Tibial artery (tissue), 4 donors: ENCODE results near the gene EXOC6B.

Experiments
- DNase-seq, 2 donors: peaks; one replicate each; pipeline ENCODE4 v3.0.0-alpha.2; 2019
- H3K27ac ChIP-seq, 2 donors: fragments of 200-600 bp; sonication (generic) in 1 of 2; 1 replicate in 1 of 2; 2 replicates in 1 of 2; pipeline ENCODE4 v1.5.1; 2018 to 2019; ENCODE audit warnings: mild to moderate bottlenecking in 1 of 2
- H3K27me3 ChIP-seq, 2 donors: fragments of 200-600 bp; sonication (generic) in 1 of 2; one replicate each; pipeline versions ENCODE4 v1.5.1 to v1.6.0; 2016 to 2019
- H3K36me3 ChIP-seq, 3 donors: fragments of 200-600 bp; sonication (generic) in 2 of 3; one replicate each; pipeline ENCODE4 v1.5.1; 2016 to 2019; ENCODE audit warnings: mild to moderate bottlenecking in 2 of 3
- H3K4me1 ChIP-seq, 4 donors: fragments of 200-600 bp; sonication (generic) in 2 of 4; 1 replicate in 3 of 4; 2 replicates in 1 of 4; pipeline ENCODE4 v1.5.1; 2016 to 2019
- H3K4me3 ChIP-seq, 2 donors: fragments of 200-600 bp; sonication (generic) in 1 of 2; 1 replicate in 1 of 2; 2 replicates in 1 of 2; pipeline ENCODE4 v1.5.1; 2018 to 2019; ENCODE audit warnings: mild to moderate bottlenecking in 2 of 2
- H3K9me3 ChIP-seq, 3 donors: fragments of 200-600 bp; sonication (generic) in 1 of 3; one replicate each; pipeline ENCODE4 v1.5.1; 2016 to 2019
- CTCF ChIP-seq, 2 experiments: fragments of 200-600 bp in 1 of 2; fragments of 450-650 bp in 1 of 2; IDR thresholded peaks; one replicate each; pipeline ENCODE4 v1.5.1; 2017 to 2019; ENCODE audit warnings: antibody characterized with exemption in 2 of 2, mild to moderate bottlenecking in 1 of 2, moderate library complexity in 1 of 2
- intact Hi-C: fragments of 100-400 bp; cut with DNase I; formaldehyde crosslinking; loops from one replicate; pipeline ENCODE4 v1.15.0; 2023; ENCODE audit warnings: low total_unique reads

The EXOC6B gene

DNA sequence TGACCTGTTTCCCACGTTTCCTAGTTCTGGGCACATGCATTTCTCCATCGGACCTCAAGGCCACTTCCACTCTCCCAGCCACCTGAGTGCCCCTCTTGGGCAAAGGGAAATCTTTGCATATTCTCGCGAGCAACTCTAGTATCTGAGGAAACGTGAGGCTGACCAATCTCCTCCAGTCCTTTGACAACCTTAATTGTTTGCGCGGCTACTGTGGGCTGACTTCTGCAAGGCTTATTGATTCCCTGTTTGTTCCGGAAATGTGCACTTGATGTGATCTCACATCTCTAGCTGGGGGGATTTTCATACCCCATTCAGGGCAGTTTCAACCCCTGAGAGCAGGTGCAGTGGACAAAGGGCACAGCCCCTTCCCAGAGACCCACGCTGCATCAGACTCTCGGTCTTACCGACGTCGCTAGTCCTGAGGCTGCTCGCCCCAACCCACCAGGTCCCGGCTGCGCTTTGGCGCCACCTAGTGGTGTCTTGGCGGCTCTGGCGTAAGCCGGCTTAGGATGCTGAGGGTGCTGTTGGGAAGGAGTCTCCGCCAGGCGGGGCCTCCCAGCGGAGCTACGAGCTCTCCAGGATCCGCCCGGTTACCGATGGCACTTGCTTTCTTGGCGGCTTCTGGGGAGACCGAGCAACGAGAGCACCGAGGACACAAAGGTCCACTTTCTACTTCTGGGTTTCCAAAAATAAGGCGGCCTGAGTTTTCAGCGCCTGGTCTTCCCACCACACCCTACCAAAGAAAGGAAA lies 36.6 kb upstream of the EXOC6B start:
- Histone ChIP-seq H3K27ac (no peak overlapping the region), H3K27me3 (peaks cover 0 to 23% of the 10 kb centered on the region in 2 donors)
- DNase-seq, result peak; percentile 85 to 90

DNA sequence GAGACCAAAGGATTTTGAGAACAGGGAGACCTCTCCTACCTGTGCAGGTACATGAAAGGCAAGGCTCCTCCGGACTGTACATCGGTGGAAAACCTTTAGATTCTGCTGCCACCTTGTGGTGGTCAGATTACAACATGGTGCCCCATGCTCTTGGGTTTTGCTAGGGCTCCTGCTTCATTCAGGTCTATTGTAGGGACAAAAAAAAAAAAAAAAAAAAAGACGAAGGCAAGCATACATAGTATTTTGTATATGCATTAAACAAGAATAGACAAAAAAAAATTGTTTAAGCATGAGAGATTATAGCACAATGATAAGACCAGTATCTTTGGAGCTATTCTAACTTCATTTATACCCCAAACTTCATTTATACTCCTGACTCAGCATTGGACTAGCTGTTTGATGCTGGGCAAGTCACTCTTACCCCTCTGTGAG lies 34.0 kb upstream of the EXOC6B start:
- H3K27ac ChIP-seq, result no peak overlapping the region
- peaks cover 0 to 10% (median 9%) of the 10 kb centered on the region in 4 donors for H3K4me1 ChIP-seq
- DNase-seq, result no peak
- intact Hi-C loops, result no loop called here
- TF ChIP-seq CTCF (IDR thresholded peaks at IDR 0.05), result peak; percentile 46 to 58
- no peaks in the 10 kb centered on the region for H3K36me3 ChIP-seq
- H3K27me3 ChIP-seq, result peaks cover 0 to 37% of the 10 kb centered on the region in 2 donors
- H3K4me3 ChIP-seq, result no peak overlapping the region
- no peaks in the 10 kb centered on the region for H3K9me3 ChIP-seq

More for the DNA sequence above, 36.6 kb upstream of the EXOC6B start:
- TF ChIP-seq CTCF (IDR thresholded peaks at IDR 0.05), result peak; percentile 93 to 98
- no peaks in the 10 kb centered on the region for H3K9me3 ChIP-seq
- intact Hi-C loops, result loop anchor here (2.0 kb wide), 1 partner anchor 92 kb away; no protein-coding TSS in a partner anchor
- H3K4me3 ChIP-seq, result peak overlapping the region in 1 of 2 donors; percentile 26
- H3K4me1 ChIP-seq, result peaks cover 0 to 10% (median 9%) of the 10 kb centered on the region in 4 donors
- no peaks in the 10 kb centered on the region for H3K36me3 ChIP-seq

- no peaks in the 10 kb centered on the region for H3K9me3 ChIP-seq
- DNase-seq, result no peak
Observed at GRCh38 chr2:72851333-72851732, 25.5 kb upstream of the EXOC6B start.

DNA sequence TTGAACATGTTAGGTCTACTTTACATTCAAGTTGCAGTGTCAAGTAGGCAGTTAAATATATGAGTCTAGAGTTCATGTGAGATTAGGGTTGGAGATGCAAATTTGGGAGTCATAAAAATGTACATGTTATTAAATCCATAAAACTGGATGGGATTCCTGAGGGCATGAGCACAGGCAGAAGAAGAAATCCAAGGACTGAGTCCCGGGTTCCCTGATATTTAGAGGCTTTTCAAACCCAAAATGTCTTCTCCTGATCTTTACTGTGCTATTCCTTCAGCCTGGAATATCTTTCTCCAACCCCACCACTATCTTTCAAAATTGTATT lies 23.3 kb upstream of the EXOC6B start:
- no peak for TF ChIP-seq CTCF (IDR thresholded peaks at IDR 0.05)
- no peak overlapping the region for H3K4me3 ChIP-seq
- intact Hi-C loops, result no loop called here
- H3K4me1 ChIP-seq, result no peaks in the 10 kb centered on the region
- peaks cover 0 to 18% of the 10 kb centered on the region in 2 donors for H3K27me3 ChIP-seq
- no peak for DNase-seq
- H3K36me3 ChIP-seq, result no peaks in the 10 kb centered on the region
- H3K27ac ChIP-seq, result no peak overlapping the region
- H3K9me3 ChIP-seq, result no peaks in the 10 kb centered on the region

More at GRCh38 chr2:72851333-72851732, 25.5 kb upstream of the EXOC6B start:
- Histone ChIP-seq H3K4me1 (no peaks in the 10 kb centered on the region), H3K4me3 (no peak overlapping the region), H3K27ac (no peak overlapping the region), H3K36me3 (no peaks in the 10 kb centered on the region), H3K27me3 (peaks cover 0 to 29% of the 10 kb centered on the region in 2 donors)
- no peak for TF ChIP-seq CTCF (IDR thresholded peaks at IDR 0.05)
- intact Hi-C loops, result no loop called here

DNA sequence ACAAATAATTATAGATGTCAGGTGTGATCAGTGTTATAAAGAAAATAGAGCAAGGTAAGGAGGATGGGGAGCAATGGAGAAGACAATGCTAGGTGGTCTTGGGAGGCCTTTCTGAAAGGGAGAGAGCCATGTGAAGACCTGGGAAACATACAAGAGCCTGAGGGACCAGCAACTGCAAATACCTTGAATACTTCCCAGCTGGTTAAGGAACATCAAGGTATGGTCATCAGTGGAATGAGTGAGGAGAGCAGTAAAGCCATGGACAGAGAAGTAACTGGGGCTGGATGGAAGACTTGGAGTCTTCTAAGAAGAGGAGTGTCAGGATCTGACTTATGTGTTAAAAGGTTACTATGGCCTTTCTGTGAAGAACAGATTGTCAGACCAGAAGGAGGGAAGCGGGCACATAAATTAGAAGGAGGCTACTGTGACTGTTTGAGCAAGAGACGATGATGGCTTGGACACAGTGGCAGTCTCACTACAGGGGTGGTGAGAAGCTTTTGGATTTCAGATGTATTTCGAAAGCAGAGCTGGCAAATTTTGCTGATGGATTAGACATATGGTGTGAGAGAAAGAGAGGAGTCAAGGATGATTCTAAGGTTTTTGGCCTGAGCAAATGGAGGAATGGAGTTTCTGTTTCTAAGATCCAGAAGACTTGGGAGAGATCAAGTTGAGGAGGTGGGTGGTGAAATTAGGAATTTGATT lies 22.8 kb upstream of the EXOC6B start:
- Histone ChIP-seq H3K36me3 (no peaks in the 10 kb centered on the region), H3K4me3 (no peak overlapping the region), H3K27ac (no peak overlapping the region), H3K4me1 (no peaks in the 10 kb centered on the region), H3K27me3 (peaks cover 0 to 20% of the 10 kb centered on the region in 2 donors), H3K9me3 (no peaks in the 10 kb centered on the region)
- intact Hi-C loops, result no loop called here
- no peak for DNase-seq
- no peak for TF ChIP-seq CTCF (IDR thresholded peaks at IDR 0.05)
